H1 (cell line): Measurements from ENCODE around the gene PROZ. TPM values are rescaled to one million over a fixed set of nuclear protein-coding genes. Genes with fewer than 3 reads are reported as not detected.

ENCODE experiments used
- CTCF ChIA-PET: fragments of 300-600 bp; sonication (Branson Sonifier 250); formaldehyde crosslinking; loops from one replicate; lab custom pipeline; 2021; ENCODE audit not compliant: partially characterized antibody; lab: Charles Lee
- POLR2A ChIA-PET: fragments of 300-600 bp; sonication (Branson Sonifier 250); formaldehyde crosslinking; loops from one replicate; lab custom pipeline; 2021; ENCODE audit warnings: inconsistent platforms; ENCODE audit not compliant: partially characterized antibody; lab: Charles Lee
- DNase-seq, 2 experiments: peaks; one replicate each; pipeline versions ENCODE4 v3.0.0 to v3.0.0-alpha.2; 2010 to 2022; ENCODE audit warnings: low spot score in 2 of 2, low read depth in 1 of 2, mixed read lengths in 1 of 2
- FAIRE-seq: peaks from 2 replicates; lab custom pipeline; 2011; peaks lifted over from hg19 to GRCh38; lab: Jason Lieb, UNC
- H2AFZ ChIP-seq: 2 replicates; pipeline ENCODE4 v1.8.1; 2012; ENCODE audit warnings: low read length, inconsistent platforms
- H2AK5ac ChIP-seq: 2 replicates; pipeline ENCODE4 v1.6.1; 2013; ENCODE audit warnings: low read depth, low read length
- H2BK120ac ChIP-seq: replicated peaks from 2 replicates; pipeline ENCODE3; 2013; ENCODE audit warnings: low read depth, low read length, inconsistent platforms
- H2BK12ac ChIP-seq: 2 replicates; pipeline ENCODE4 v1.6.1; 2013; ENCODE audit warnings: low read depth, low read length
- H2BK15ac ChIP-seq: 2 replicates; pipeline ENCODE4 v1.6.1; 2013; ENCODE audit warnings: low read length
- H2BK20ac ChIP-seq: 2 replicates; pipeline ENCODE4 v1.6.1; 2013; ENCODE audit warnings: low read length
- H2BK5ac ChIP-seq: 2 replicates; pipeline ENCODE4 v1.6.1; 2013; ENCODE audit warnings: low read depth, low read length
- H3K14ac ChIP-seq: 2 replicates; pipeline ENCODE4 v1.6.1; 2013; ENCODE audit warnings: inconsistent platforms; ENCODE audit not compliant: insufficient read length
- H3K18ac ChIP-seq: 2 replicates; pipeline ENCODE4 v1.6.1; 2013; ENCODE audit warnings: low read length; ENCODE audit errors: extremely low read depth
- H3K23ac ChIP-seq: 2 replicates; pipeline ENCODE4 v1.6.1; 2013; ENCODE audit warnings: inconsistent platforms; ENCODE audit not compliant: insufficient read length
- H3K23me2 ChIP-seq: 2 replicates; pipeline ENCODE4 v1.6.1; 2013; ENCODE audit warnings: low read depth, low read length
- H3K27ac ChIP-seq: 2 replicates; pipeline ENCODE4 v1.6.1; 2011; ENCODE audit warnings: low read depth, low read length, inconsistent platforms
- H3K27me3 ChIP-seq, 4 experiments: replicated peaks in 1 of 4; 1 replicate in 1 of 4; 2 replicates in 3 of 4; pipeline versions ENCODE4 v1.6.1 to v1.8.1; 2011 to 2013; ENCODE audit warnings: low read length in 3 of 4, mild to moderate bottlenecking in 3 of 4, inconsistent platforms in 2 of 4, mixed read lengths in 2 of 4, moderate library complexity in 1 of 4; ENCODE audit not compliant: control insufficient read depth in 3 of 4, insufficient read depth in 3 of 4; ENCODE audit errors: extremely low read depth in 1 of 4
- H3K36me3 ChIP-seq, 4 experiments: 2 replicates each; pipeline versions ENCODE4 v1.6.1 to v1.8.1; 2011 to 2013; ENCODE audit warnings: mild to moderate bottlenecking in 4 of 4, low read length in 3 of 4, moderate library complexity in 2 of 4, control low read depth in 1 of 4, inconsistent platforms in 1 of 4; ENCODE audit not compliant: insufficient read depth in 4 of 4, control insufficient read depth in 2 of 4
- H3K4ac ChIP-seq: replicated peaks from 2 replicates; pipeline ENCODE3; 2013; ENCODE audit warnings: low read length, low read depth, mixed read lengths, inconsistent platforms; ENCODE audit not compliant: insufficient read length
- H3K4me1 ChIP-seq, 4 experiments: replicated peaks in 1 of 4; 1 replicate in 1 of 4; 2 replicates in 3 of 4; pipeline versions ENCODE4 v1.6.1 to v1.8.1; 2011 to 2013; ENCODE audit warnings: low read length in 3 of 4, inconsistent platforms in 2 of 4, mixed read lengths in 1 of 4; ENCODE audit not compliant: insufficient read depth in 4 of 4, control insufficient read depth in 3 of 4
- H3K4me2 ChIP-seq, 2 experiments: 2 replicates each; pipeline versions ENCODE4 v1.6.1 to v1.8.1; 2011 to 2013; ENCODE audit warnings: low read depth in 2 of 2, low read length in 2 of 2, control low read depth in 1 of 2, inconsistent platforms in 1 of 2, mild to moderate bottlenecking in 1 of 2; ENCODE audit not compliant: insufficient read depth in 1 of 2
- H3K4me3 ChIP-seq, 4 experiments: fragments of 200-600, 300-600 bp in 1 of 4; sonication (generic), shearing (Covaris generic), sonication (Bioruptor Twin) in 1 of 4; 2 replicates each; pipeline versions ENCODE4 v1.5.1 to v1.8.1; 2011 to 2016; ENCODE audit warnings: low read length in 4 of 4, low read depth in 3 of 4, control low read depth in 2 of 4, inconsistent platforms in 2 of 4, mild to moderate bottlenecking in 2 of 4, mixed read lengths in 1 of 4, moderate library complexity in 1 of 4; ENCODE audit not compliant: insufficient read depth in 2 of 4; ENCODE audit errors: extremely low read depth in 1 of 4
- H3K56ac ChIP-seq: replicated peaks from 2 replicates; pipeline ENCODE3; 2013; ENCODE audit warnings: low read depth, mild to moderate bottlenecking, mixed read lengths, low read length, inconsistent platforms; ENCODE audit not compliant: insufficient read length
- H3K79me1 ChIP-seq: 2 replicates; pipeline ENCODE4 v1.6.1; 2013; ENCODE audit warnings: low read depth, low read length, control low read depth
- H3K79me2 ChIP-seq, 2 experiments: 2 replicates each; pipeline versions ENCODE4 v1.6.1 to v1.8.1; 2012 to 2013; ENCODE audit warnings: low read length in 2 of 2, mild to moderate bottlenecking in 2 of 2, inconsistent platforms in 1 of 2; ENCODE audit not compliant: insufficient read depth in 2 of 2, control insufficient read depth in 1 of 2
- H3K9ac ChIP-seq, 4 experiments: replicated peaks in 1 of 4; 1 replicate in 1 of 4; 2 replicates in 3 of 4; pipeline versions ENCODE4 v1.6.1 to v1.8.1; 2011 to 2013; ENCODE audit warnings: low read depth in 3 of 4, low read length in 3 of 4, control low read depth in 2 of 4, mild to moderate bottlenecking in 2 of 4, moderate library complexity in 2 of 4, inconsistent platforms in 1 of 4; ENCODE audit errors: extremely low read depth in 1 of 4
- H3K9me3 ChIP-seq, 2 experiments: 2 replicates each; pipeline versions ENCODE4 v1.6.1 to v1.8.1; 2012 to 2013; ENCODE audit warnings: mild to moderate bottlenecking in 2 of 2, moderate library complexity in 2 of 2, control low read depth in 1 of 2, inconsistent platforms in 1 of 2, low read depth in 1 of 2, low read length in 1 of 2, mixed read lengths in 1 of 2; ENCODE audit not compliant: insufficient read depth in 2 of 2
- H4K20me1 ChIP-seq, 2 experiments: replicated peaks in 1 of 2; 2 replicates each; pipeline versions ENCODE3 to v1.8.1; 2011 to 2013; ENCODE audit warnings: inconsistent platforms in 2 of 2, low read length in 2 of 2, mild to moderate bottlenecking in 1 of 2; ENCODE audit not compliant: insufficient read depth in 2 of 2, control insufficient read depth in 1 of 2
- H4K5ac ChIP-seq: 2 replicates; pipeline ENCODE4 v1.6.1; 2013; ENCODE audit warnings: low read length, low read depth, mixed read lengths, inconsistent platforms; ENCODE audit not compliant: insufficient read length
- H4K8ac ChIP-seq: 2 replicates; pipeline ENCODE4 v1.8.0; 2013; ENCODE audit warnings: mild to moderate bottlenecking, moderate library complexity, low read length, inconsistent platforms; ENCODE audit not compliant: insufficient read depth; ENCODE audit errors: extremely low read depth
- H4K91ac ChIP-seq: replicated peaks from 2 replicates; pipeline ENCODE3; 2013; ENCODE audit warnings: low read length, mixed read lengths, inconsistent platforms; ENCODE audit not compliant: insufficient read length
- ATF2 ChIP-seq: IDR thresholded peaks from 2 replicates; pipeline ENCODE4 v1.6.1; 2012; ENCODE audit warnings: low read length, inconsistent platforms
- CEBPB ChIP-seq: IDR thresholded peaks from 2 replicates; pipeline ENCODE4 v1.6.1; 2012; ENCODE audit warnings: low read depth, low read length
- CTBP2 ChIP-seq: IDR thresholded peaks from 2 replicates; pipeline ENCODE4 v1.7.0; 2011; ENCODE audit warnings: borderline replicate concordance, mild to moderate bottlenecking, moderate library complexity, mixed read lengths, low read length; ENCODE audit not compliant: insufficient read depth, insufficient read length
- GTF2F1 ChIP-seq: IDR thresholded peaks from 2 replicates; pipeline ENCODE4 v1.6.1; 2012; ENCODE audit warnings: low read depth, low read length, improper control_type of control experiment, borderline replicate concordance
- MAFK ChIP-seq: IDR thresholded peaks from 2 replicates; pipeline ENCODE4 v1.6.1; 2012; ENCODE audit warnings: low read depth, mild to moderate bottlenecking, improper control_type of control experiment, low read length
- MAX ChIP-seq: IDR thresholded peaks from 2 replicates; pipeline ENCODE4 v1.6.1; 2012; ENCODE audit warnings: inconsistent platforms
- RFX5 ChIP-seq: IDR thresholded peaks from 2 replicates; pipeline ENCODE4 v1.6.1; 2011; ENCODE audit warnings: low read depth, low read length, improper control_type of control experiment, borderline replicate concordance
- SUZ12 ChIP-seq: fragments of 200-600 bp; sonication (generic); IDR thresholded peaks from 2 replicates; pipeline ENCODE4 v1.6.1; 2012; ENCODE audit warnings: mild to moderate bottlenecking, inconsistent platforms, low read length, moderate library complexity, mixed read lengths
- ZNF274 ChIP-seq: IDR thresholded peaks from 2 replicates; pipeline ENCODE4 v1.7.0; 2012; ENCODE audit warnings: low read length, borderline replicate concordance; ENCODE audit errors: extremely low read depth
- WGBS, 2 experiments: shearing (Covaris generic) in 1 of 2; methylation state at CpG; one replicate each; pipeline versions ENCODE4 v1.1.6 to v1.1.7; 2013 to 2015; ENCODE audit warnings: low lambda C conversion rate in 2 of 2, mixed read lengths in 2 of 2, inconsistent platforms in 1 of 2, low coverage in 1 of 2, missing lambda C conversion rate in 1 of 2; ENCODE audit not compliant: insufficient replicate concordance in 2 of 2, insufficient coverage in 1 of 2, insufficient read length in 1 of 2; ENCODE audit errors: extremely low coverage in 1 of 2, missing lambda C conversion rate in 1 of 2; 5-methylcytosine and 5-hydroxymethylcytosine counted together
- polyA plus RNA-seq, 7 experiments: library from polyadenylated mRNA; depleted of rRNA in 3 of 7; stranded (reverse) in 5 of 7; unstranded in 2 of 7; fragments of >200 nt in 5 of 7; fragments of 200-250 nt in 2 of 7; gene quantifications; 1 replicate in 5 of 7; 2 replicates in 1 of 7; 4 replicates in 1 of 7; pipeline versions ENCODE4 v1.2.1 to v1.2.3, GENCODE V29; 2011 to 2013; ENCODE audit warnings: missing spikeins in 2 of 7, mixed read lengths in 2 of 7
- total RNA-seq: library from RNA; stranded (reverse); fragmentation: NEBNext Ultra II Directional; extraction: Animal tissue kit (Norgen Biotek cat#: 25700); gene quantifications from 2 replicates; pipeline ENCODE4 v1.2.1, GENCODE V29; 2021

PROZ gene
- total and polyA plus RNA-seq, 2 of the 8 experiments (the other 6 are each of a cell fraction or from before 2014, with no cell fraction given) = not detected

- no peak for DNase-seq
- peaks cover 21 to 24% (median 23%) of the 10 kb centered on the region in 4 experiments; a peak in 6 of 7 replicates for H3K27me3 ChIP-seq
- H3K36me3 ChIP-seq = peaks cover 0 to 5% (median 0%) of the 10 kb centered on the region in 4 experiments; a peak in 1 of 8 replicates
- H3K23ac ChIP-seq = no peak overlapping the region
- peak overlapping the region; percentile 44; the same call in 1 of the 2 replicates for H2BK5ac ChIP-seq
- H4K20me1 ChIP-seq = peaks cover 0 to 2% of the 10 kb centered on the region in 2 experiments
- ChIA-PET CTCF (no interaction called here), POLR2A (interaction anchor here (1.0 to 1.7 kb wide), 4 partner anchors 8 to 16 kb away, joined by 3 to 6 read pairs (median 4); partner anchors contain the start of gene F10)
- peak overlapping the region; percentile 71 to 79 for H3K4me2 ChIP-seq
- 20% methylated on average over 59 of the region's 99 CpGs; no CpG with 5 or more reads in 1 of the 2 experiments for WGBS, 2 experiments
- H4K8ac ChIP-seq = peak overlapping the region; percentile 92; the same call in 1 of the 2 replicates
- H3K27ac ChIP-seq = no peak overlapping the region
- H3K9me3 ChIP-seq = peaks cover 4 to 6% of the 10 kb centered on the region in 2 experiments; a peak in 2 of 4 replicates
- H3K18ac ChIP-seq = peak overlapping the region; percentile 83
- no peaks in the 10 kb centered on the region for H3K79me1 ChIP-seq
- no peak overlapping the region for H2AK5ac ChIP-seq
- FAIRE-seq = no peak
- 0 out of 2 replicates have a peak overlapping the region, but pooled peaks have one; percentile 60 for H2BK12ac ChIP-seq
- H2AFZ ChIP-seq = peak overlapping the region; percentile 72; the same call in 1 of the 2 replicates
- H4K91ac ChIP-seq = no peak overlapping the region
- no peaks in the 10 kb centered on the region for H3K79me2 ChIP-seq
- H3K4me3 ChIP-seq = peak overlapping the region; percentile 28 to 64 (median 32)
- no peak overlapping the region for H2BK20ac ChIP-seq
- peaks cover 12% of the 10 kb centered on the region; the same call in 1 of the 2 replicates for H3K23me2 ChIP-seq
- no peak overlapping the region for H3K14ac ChIP-seq
- no peak overlapping the region for H3K56ac ChIP-seq
- H2BK15ac ChIP-seq = no peak overlapping the region
- no peak overlapping the region for H2BK120ac ChIP-seq
- H3K4ac ChIP-seq = no peak overlapping the region
- no peak overlapping the region for H4K5ac ChIP-seq
- no peak overlapping the region for H3K9ac ChIP-seq
- peaks cover 0 to 13% (median 6%) of the 10 kb centered on the region in 4 experiments; a peak in 6 of 7 replicates for H3K4me1 ChIP-seq
- TF ChIP-seq ZNF274 (no peak), CEBPB (no peak), RFX5 (no peak), MAFK (no peak), MAX (peak; percentile 51; the same call in 1 of the 2 replicates), CTBP2 (no peak), ATF2 (no peak), SUZ12 (peak; percentile 62; the same call in 1 of the 2 replicates), GTF2F1 (no peak)
Measured at GRCh38 chr13:113110048-113110851, 48.2 kb upstream of the PROZ start.
